ENCODE measurements around the gene ARL15. TPM values are rescaled to one million over a fixed set of nuclear protein-coding genes. Genes with fewer than 3 reads are reported as not detected.

The ARL15 gene
- total RNA-seq, 1 experiment from 2014 or later = 6.7 TPM

DNA sequence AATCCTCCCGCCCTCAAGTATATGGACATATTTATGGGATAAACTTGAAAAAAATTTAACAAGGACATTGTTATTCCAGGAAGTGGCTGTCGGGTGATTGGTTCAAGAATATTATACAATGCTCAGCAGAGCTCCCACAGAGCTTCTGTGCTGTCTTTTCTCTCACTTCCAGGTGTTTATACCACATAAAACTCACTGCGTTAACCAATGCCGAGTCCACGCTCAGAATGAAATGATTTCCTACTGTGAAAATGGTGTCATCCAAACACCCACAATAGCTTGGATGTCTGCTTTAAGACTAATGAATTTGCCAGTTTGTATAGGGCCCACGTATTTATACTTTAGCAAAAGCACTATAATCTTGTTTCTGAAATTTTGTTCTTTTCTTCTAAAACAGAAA, 381.7 kb downstream of the ARL15 start:
- no peak for DNase-seq (ENCODE audit: low read depth)
- in situ Hi-C loops (cut with HindIII; ENCODE audit: low pct_unique_long_range_greater_than_20kb, low sequenced_read_pairs) = no loop called here

DNA sequence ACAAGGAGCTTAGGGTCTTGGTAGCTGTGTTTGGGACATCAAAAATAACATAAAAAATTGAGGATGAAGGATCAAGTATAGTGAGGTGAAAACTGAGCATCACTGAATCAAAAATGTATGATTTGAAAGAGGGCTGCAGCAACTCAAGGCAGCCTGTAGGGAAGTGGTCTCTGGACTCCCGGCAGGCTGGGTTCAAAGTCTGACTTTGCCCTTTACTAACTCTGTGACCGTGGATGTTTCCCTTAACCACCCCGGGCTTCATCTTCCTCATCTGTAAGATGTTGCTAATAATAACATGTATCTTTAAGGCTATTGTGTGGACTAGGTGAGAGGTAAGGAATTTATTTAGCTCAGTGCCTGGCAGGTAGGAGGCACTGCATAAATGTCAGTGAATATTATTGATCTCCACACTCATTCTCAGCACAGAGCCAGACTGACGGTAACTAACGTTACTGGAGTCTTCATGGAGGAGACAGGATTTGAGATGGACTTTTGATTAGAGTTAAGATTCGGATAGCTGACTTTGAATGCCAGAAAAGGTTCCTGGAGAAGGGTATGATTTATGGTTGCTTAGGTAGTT, 382.6 kb downstream of the ARL15 start:
- no peak for DNase-seq (ENCODE audit: low read depth)
- in situ Hi-C loops (cut with HindIII; ENCODE audit: low pct_unique_long_range_greater_than_20kb, low sequenced_read_pairs) = no loop called here

- in situ Hi-C loops (cut with HindIII; ENCODE audit: low pct_unique_long_range_greater_than_20kb, low sequenced_read_pairs) = no loop called here
These were observed 384.3 kb downstream of the ARL15 start for GRCh38 chr5:53926026-53926425.

DNA sequence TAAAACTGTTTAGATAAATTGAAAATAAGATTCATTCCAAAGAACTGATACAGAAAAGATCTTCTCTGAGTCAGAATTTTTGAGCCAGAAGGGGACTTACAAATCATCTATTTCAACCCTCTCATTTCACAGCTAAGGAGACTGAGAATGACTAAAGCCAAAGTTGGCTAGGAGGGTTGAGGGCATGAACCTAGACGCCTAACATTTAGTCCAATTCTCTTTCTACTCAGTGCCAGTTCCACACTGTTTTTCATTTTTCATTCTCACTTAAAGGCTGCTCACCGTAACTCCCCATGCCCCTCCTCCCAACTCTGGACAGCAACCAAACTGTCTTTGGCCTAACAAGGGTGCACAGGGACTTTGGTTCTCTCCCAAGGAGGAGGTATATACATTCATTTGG, 386.0 kb downstream of the ARL15 start:
- DNase-seq (ENCODE audit: low read depth) = no peak

More at GRCh38 chr5:53926026-53926425, 384.3 kb downstream of the ARL15 start:
- no peak for DNase-seq (ENCODE audit: low read depth)

DNA sequence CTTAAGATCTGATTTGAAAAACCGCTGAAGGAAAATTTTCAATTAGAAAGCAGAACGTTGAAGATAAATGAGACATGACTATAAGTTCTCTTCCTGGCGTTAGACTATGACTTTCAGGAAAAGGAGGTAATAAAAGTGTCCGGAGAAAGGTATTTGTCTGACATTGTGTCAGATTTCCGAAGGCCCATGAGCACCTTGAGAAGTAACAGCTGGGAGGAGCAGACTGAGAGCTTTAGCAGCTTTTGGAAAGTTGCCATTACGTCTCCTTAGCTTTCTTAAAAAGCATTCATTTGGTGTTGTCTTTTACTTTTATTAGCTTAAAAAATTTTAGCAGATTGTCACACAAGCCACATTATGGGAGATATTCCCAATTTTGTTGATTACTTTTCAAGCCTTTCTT, 386.4 kb downstream of the ARL15 start:
- DNase-seq (ENCODE audit: low read depth) = no peak
- in situ Hi-C loops (cut with HindIII; ENCODE audit: low pct_unique_long_range_greater_than_20kb, low sequenced_read_pairs) = no loop called here

More for the DNA sequence above, 386.0 kb downstream of the ARL15 start:
- in situ Hi-C loops (cut with HindIII; ENCODE audit: low pct_unique_long_range_greater_than_20kb, low sequenced_read_pairs) = no loop called here

DNA sequence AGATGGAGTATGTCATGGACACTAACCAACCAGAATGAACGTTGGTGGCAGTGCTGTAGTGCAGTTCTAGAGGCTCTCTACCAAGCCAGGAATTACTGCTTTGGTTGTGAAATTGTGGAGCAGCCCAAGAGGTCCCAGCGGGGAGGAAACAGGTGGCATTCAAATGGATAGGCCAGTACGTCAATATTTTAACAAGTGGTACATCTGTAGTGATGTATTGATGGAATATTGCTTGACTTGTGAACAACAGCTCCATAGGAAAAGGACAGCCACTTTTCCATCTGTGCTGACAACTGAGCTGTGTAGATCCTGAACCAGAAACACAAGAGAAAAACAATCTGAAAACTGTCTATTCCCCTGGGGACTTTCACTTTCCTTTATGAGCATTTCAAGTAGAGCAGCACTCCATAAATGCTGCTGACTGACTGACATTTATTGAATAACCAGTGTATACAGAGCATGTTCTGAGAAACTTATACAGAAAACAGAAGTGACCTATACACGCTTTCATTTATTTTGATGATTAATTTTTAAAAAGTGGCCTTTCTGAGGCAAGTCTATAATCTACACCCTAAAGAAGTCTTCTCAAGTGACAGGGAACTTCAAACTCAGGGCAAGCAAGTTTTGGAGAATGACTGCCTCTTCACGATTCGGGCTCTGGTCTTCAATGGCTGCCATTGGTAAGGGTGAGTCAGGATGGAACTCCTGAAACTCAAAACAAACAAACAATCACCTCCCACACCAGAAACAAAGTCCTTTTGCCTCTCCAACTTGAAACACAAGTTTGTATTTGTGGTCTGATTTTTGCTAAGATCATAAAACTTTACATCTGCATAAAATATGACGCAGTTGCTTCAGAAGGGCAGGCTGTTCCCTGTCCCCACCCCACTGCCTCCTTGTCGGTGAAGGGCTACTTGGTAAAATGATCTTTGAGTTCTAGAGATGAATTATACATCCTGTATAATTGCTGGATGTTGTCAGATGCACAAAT, 387.6 kb downstream of the ARL15 start:
- DNase-seq (ENCODE audit: low read depth) = no peak
- in situ Hi-C loops (cut with HindIII; ENCODE audit: low pct_unique_long_range_greater_than_20kb, low sequenced_read_pairs) = no loop called here

DNA sequence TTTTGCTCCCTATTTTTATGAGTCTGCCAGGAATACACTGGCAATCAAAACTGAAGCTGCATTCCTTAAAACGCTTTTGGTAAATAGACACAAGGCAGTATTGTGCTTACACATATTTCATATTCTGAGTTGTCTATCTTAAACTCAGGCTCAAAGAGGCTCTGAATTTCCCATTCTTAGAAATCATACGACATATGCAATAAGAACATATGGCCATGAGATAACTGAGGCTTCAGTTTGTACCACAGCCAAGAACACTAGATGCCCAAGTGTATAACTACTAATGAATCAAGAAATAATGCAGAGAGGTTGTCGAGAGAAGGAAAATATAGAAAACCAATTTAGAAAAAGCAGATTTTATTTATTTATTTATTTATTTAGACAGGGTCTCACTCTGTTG, 392.5 kb downstream of the ARL15 start:
- no peak for DNase-seq (ENCODE audit: low read depth)
- in situ Hi-C loops (cut with HindIII; ENCODE audit: low pct_unique_long_range_greater_than_20kb, low sequenced_read_pairs) = no loop called here

DNA sequence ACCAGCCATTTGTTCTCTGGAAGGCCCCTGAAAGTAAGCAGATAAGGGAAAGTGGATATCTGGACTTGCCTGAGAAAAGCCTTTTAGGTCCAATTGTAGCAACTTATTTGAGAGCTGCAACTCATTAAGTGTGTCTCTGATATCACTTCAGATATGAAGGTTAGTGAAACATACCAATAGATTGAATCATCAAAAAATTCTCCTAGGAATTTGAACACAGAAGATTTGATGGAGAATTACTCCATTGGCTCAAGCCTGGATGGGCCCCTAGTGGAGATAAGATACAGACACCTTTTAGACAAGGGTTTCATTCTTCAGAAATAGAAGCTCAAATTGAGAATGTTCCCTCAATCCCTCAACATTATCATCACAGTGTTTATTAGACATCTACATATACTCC, 393.3 kb downstream of the ARL15 start:
- in situ Hi-C loops (cut with HindIII; ENCODE audit: low pct_unique_long_range_greater_than_20kb, low sequenced_read_pairs) = no loop called here
- peak; percentile 1 for DNase-seq (ENCODE audit: low read depth)

DNA sequence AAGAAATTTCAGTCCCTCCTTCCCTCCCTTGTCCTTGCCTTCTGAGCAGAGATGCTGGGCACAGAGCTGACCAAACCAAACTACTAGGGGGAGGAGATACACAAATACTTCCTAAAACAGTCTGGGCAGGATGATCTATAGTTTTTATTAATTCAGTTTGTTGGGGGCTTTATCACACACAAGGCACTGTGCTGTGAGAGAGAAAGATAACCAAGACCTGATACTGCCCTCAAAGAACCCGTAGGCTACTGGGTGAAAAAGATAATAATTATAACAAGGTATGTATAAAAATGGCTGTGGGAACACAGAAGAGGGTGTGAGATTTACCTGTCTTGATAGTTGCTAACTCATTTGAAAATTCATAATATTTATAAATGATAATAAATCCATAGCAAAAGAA, 395.3 kb downstream of the ARL15 start:
- no peak for DNase-seq (ENCODE audit: low read depth)
- in situ Hi-C loops (cut with HindIII; ENCODE audit: low pct_unique_long_range_greater_than_20kb, low sequenced_read_pairs) = no loop called here

DNA sequence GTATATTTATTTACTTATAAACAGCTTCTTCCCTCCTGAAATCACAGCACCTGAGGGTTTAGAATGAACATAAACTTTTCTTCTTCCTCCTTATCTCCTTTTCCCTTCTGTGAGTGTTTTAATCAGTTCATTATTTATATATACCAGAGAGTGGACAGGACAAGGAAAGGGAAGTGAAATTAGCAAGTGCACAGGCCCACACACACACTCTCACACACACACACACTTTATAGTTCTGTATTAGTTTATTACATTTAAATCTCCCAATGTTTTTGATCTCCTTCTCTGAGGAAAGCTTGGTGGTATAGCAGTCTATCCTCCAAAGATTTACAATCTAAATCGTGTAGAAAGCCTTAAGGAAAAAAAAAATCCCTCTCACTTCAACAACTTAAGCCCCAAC, 396.4 kb downstream of the ARL15 start:
- in situ Hi-C loops (cut with HindIII; ENCODE audit: low pct_unique_long_range_greater_than_20kb, low sequenced_read_pairs) = no loop called here
- DNase-seq (ENCODE audit: low read depth) = no peak

DNA sequence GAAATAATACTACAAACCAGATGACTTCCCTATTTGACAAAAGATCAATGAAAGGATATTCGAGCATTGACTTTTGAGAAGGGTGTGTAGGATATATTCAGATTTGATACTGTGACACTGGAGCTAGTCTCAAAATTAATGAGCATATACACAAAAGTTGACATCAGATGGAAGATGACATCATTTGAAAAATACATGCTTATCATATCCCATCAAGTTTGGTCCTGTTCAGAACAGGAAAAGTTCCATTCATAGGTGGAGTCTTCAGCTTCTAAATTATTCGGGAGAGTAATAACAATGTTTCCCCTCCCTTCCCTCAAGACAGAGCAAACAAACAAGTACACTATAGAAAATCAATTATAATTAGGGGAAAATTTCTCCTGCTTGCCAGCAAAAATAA, 401.6 kb downstream of the ARL15 start:
- DNase-seq (ENCODE audit: low read depth) = no peak
- in situ Hi-C loops (cut with HindIII; ENCODE audit: low pct_unique_long_range_greater_than_20kb, low sequenced_read_pairs) = no loop called here

GRCh38 chr5:53907827-53908226, 402.5 kb downstream of the ARL15 start:
- DNase-seq (ENCODE audit: low read depth) = no peak
- in situ Hi-C loops (cut with HindIII; ENCODE audit: low pct_unique_long_range_greater_than_20kb, low sequenced_read_pairs) = no loop called here

GRCh38 chr5:53906736-53907135, 403.6 kb downstream of the ARL15 start:
- in situ Hi-C loops (cut with HindIII; ENCODE audit: low pct_unique_long_range_greater_than_20kb, low sequenced_read_pairs) = no loop called here
- no peak for DNase-seq (ENCODE audit: low read depth)

GRCh38 chr5:53902296-53902907, 408.0 kb downstream of the ARL15 start:
- no peak for DNase-seq (ENCODE audit: low read depth)
- in situ Hi-C loops (cut with HindIII; ENCODE audit: low pct_unique_long_range_greater_than_20kb, low sequenced_read_pairs) = no loop called here

- in situ Hi-C loops (cut with HindIII; ENCODE audit: low pct_unique_long_range_greater_than_20kb, low sequenced_read_pairs) = no loop called here
- DNase-seq (ENCODE audit: low read depth) = no peak
These were observed 409.7 kb downstream of the ARL15 start for GRCh38 chr5:53900677-53901076.

- DNase-seq (ENCODE audit: low read depth) = no peak
- in situ Hi-C loops (cut with HindIII; ENCODE audit: low pct_unique_long_range_greater_than_20kb, low sequenced_read_pairs) = no loop called here
These were observed 415.2 kb downstream of the ARL15 start for GRCh38 chr5:53895091-53895683.

GRCh38 chr5:53893626-53894025, 416.7 kb downstream of the ARL15 start:
- no peak for DNase-seq (ENCODE audit: low read depth)
- in situ Hi-C loops (cut with HindIII; ENCODE audit: low pct_unique_long_range_greater_than_20kb, low sequenced_read_pairs) = no loop called here

GRCh38 chr5:53892224-53892623, 418.1 kb downstream of the ARL15 start:
- no peak for DNase-seq (ENCODE audit: low read depth)
- in situ Hi-C loops (cut with HindIII; ENCODE audit: low pct_unique_long_range_greater_than_20kb, low sequenced_read_pairs) = no loop called here

DNA sequence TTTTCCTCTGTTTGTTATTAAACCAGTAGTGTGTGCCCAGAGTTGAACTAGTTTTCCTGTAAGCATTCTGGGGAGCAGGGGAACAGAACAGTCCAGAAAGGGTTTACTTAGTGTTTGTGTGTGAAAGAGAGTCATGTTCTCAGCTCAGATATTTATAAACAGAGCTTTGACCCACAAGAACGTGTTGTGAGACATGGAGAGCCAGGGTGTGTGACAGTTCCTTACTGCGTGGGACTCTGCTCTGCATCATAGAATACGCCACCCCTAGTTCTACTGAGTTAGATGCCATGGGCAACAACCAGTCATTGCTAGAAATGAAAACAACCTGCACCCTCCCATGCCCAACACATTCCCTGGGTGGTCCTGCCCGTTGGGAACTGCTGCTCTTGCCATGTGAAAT, 419.2 kb downstream of the ARL15 start:
- in situ Hi-C loops (cut with HindIII; ENCODE audit: low pct_unique_long_range_greater_than_20kb, low sequenced_read_pairs) = no loop called here
- no peak for DNase-seq (ENCODE audit: low read depth)
